ENCODE measurements around the gene ANO10.

The ANO10 gene

GRCh38 chr3:43346978-43347749 lies 274.6 kb downstream of the ANO10 start:
- DNase-seq = no peak

GRCh38 chr3:43345877-43346276 lies 275.9 kb downstream of the ANO10 start:
- DNase-seq = no peak

- no peak for DNase-seq
Observed at GRCh38 chr3:43345246-43345645, 276.6 kb downstream of the ANO10 start.

GRCh38 chr3:43344520-43344919 lies 277.3 kb downstream of the ANO10 start:
- DNase-seq = no peak

- no peak for DNase-seq
Observed at GRCh38 chr3:43343815-43344214, 278.0 kb downstream of the ANO10 start.

- DNase-seq = no peak
Observed at GRCh38 chr3:43343185-43343584, 278.6 kb downstream of the ANO10 start.

- DNase-seq = no peak
Observed at GRCh38 chr3:43341788-43342187, 280.0 kb downstream of the ANO10 start.

GRCh38 chr3:43340403-43340802 lies 281.4 kb downstream of the ANO10 start:
- DNase-seq = no peak

GRCh38 chr3:43338295-43338694 lies 283.5 kb downstream of the ANO10 start:
- DNase-seq = no peak

GRCh38 chr3:43335799-43336198 lies 286.0 kb downstream of the ANO10 start:
- no peak for DNase-seq

GRCh38 chr3:43334976-43335375 lies 286.8 kb downstream of the ANO10 start:
- DNase-seq = no peak

GRCh38 chr3:43331381-43331780 lies 290.4 kb downstream of the ANO10 start:
- no peak for DNase-seq

- DNase-seq = no peak
Observed at GRCh38 chr3:43330981-43331380, 290.8 kb downstream of the ANO10 start.

GRCh38 chr3:43328653-43329052 lies 293.2 kb downstream of the ANO10 start:
- DNase-seq = no peak

GRCh38 chr3:43327582-43327979 lies 294.2 kb downstream of the ANO10 start:
- no peak for DNase-seq

- no peak for DNase-seq
Observed at GRCh38 chr3:43326891-43327581, 294.8 kb downstream of the ANO10 start.

GRCh38 chr3:43323541-43323940 lies 298.3 kb downstream of the ANO10 start:
- no peak for DNase-seq

GRCh38 chr3:43320288-43320687 lies 301.5 kb downstream of the ANO10 start:
- no peak for DNase-seq

- no peak for DNase-seq
Observed at GRCh38 chr3:43319794-43320193, 302.0 kb downstream of the ANO10 start.

GRCh38 chr3:43319376-43319775 lies 302.4 kb downstream of the ANO10 start:
- DNase-seq = no peak

- DNase-seq = peak; percentile 23
Observed at GRCh38 chr3:43317461-43318316, 304.1 kb downstream of the ANO10 start.

GRCh38 chr3:43316783-43317460 lies 304.9 kb downstream of the ANO10 start:
- peak; percentile 15 for DNase-seq

Measured in right kidney (tissue), 1 donor.